ENCODE measurements around the gene FKBP1B. TPM values are rescaled to one million over a fixed set of nuclear protein-coding genes. Genes with fewer than 3 reads are reported as not detected.

FKBP1B gene
- total RNA-seq, 1 experiment from 2014 or later = 59.7 TPM

DNA sequence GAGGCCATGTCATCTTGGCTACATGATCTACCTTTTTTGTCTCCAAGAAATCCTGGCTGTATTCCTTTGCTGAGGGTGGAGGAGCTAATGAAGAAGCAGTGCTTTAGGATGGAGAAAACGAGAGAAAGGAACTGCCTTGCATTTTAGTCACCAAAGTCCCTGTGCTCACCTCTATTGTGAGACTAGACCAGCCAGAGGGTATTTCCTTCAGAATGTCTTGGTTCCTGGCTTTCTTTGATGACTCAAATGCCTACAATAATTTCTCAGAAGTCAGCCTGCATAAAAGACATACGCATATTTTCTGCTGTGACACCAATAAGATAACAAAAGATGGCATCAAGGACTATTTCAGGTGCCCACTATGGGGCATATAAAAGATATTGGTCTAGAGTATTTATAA, 15.8 kb downstream of the FKBP1B start:
- WGBS (ENCODE audit: extremely low coverage, insufficient read length, low lambda C conversion rate) = no CpG with 5 or more reads among the region's 2 CpGs

More for the DNA sequence above, 15.8 kb downstream of the FKBP1B start:
- Histone ChIP-seq H3K79me2 (ENCODE audit: insufficient read depth, low read length) (no peaks in the 10 kb centered on the region), H3K56ac (ENCODE audit: insufficient read length, low read depth, low read length) (no peak overlapping the region), H3K4me1 (ENCODE audit: insufficient read depth, low read length) (no peaks in the 10 kb centered on the region), H4K20me1 (ENCODE audit: control insufficient read depth, insufficient read depth, insufficient read length) (no peaks in the 10 kb centered on the region), H2BK5ac (ENCODE audit: insufficient read length, low read length) (no peak overlapping the region), H2BK12ac (ENCODE audit: insufficient read length, low read depth, low read length) (no peak overlapping the region), H2AK5ac (ENCODE audit: insufficient read length, low read length) (no peak overlapping the region), H3K79me1 (ENCODE audit: insufficient read depth, low read depth, low read length, poor library complexity, severe bottlenecking) (no peaks in the 10 kb centered on the region), H4K5ac (ENCODE audit: insufficient read length, low read depth, low read length) (no peak overlapping the region), H2BK20ac (ENCODE audit: low read depth, low read length, poor library complexity, severe bottlenecking) (no peak overlapping the region), H3T11ph (ENCODE audit: low read length) (no peak overlapping the region), H3K18ac (ENCODE audit: insufficient read length, low read depth, low read length) (no peak overlapping the region), H4K8ac (replicated peaks; ENCODE audit: insufficient read length, low read depth, low read length) (no peak overlapping the region), H3K4me2 (ENCODE audit: insufficient read depth, insufficient read length, low read length) (no peak overlapping the region), H4K91ac (ENCODE audit: insufficient read length, low read depth, low read length) (no peak overlapping the region), H3K23me2 (ENCODE audit: insufficient read length, low read depth, low read length, poor library complexity, severe bottlenecking) (no peaks in the 10 kb centered on the region), H2BK15ac (ENCODE audit: low read depth, low read length) (no peak overlapping the region), H3K4ac (ENCODE audit: low read depth, low read length) (no peak overlapping the region), H3K9me3 (ENCODE audit: control insufficient read depth, low read depth, low read length) (no peaks in the 10 kb centered on the region), H2AFZ (ENCODE audit: low read length) (no peak overlapping the region), H3K27ac (ENCODE audit: insufficient read length, low read depth, low read length) (no peak overlapping the region), H2BK120ac (ENCODE audit: low read depth, low read length, poor library complexity, severe bottlenecking) (no peak overlapping the region), H3K23ac (ENCODE audit: insufficient read length, low read depth, low read length) (no peak overlapping the region), H3K14ac (ENCODE audit: insufficient read depth, low read length) (no peak overlapping the region), H3K9ac (ENCODE audit: extremely low read depth, insufficient read length, low read length) (no peak overlapping the region), H3K27me3 (ENCODE audit: insufficient read depth, low read length) (no peaks in the 10 kb centered on the region)
- no peaks in the 10 kb centered on the region for H3K27me3 Mint-ChIP-seq (ENCODE audit: low read depth)
- peaks cover 29 to 78% (median 51%) of the 10 kb centered on the region in 3 experiments for H3K36me3 Mint-ChIP-seq (ENCODE audit: insufficient read depth in 1 of 3, low read depth in 3 of 3)
- TF ChIP-seq CTCF (conservative IDR thresholded peaks at IDR 0.05) = no peak
- peaks cover 0 to 3% of the 10 kb centered on the region in 2 experiments; a peak in 2 of 4 replicates for H3K4me1 Mint-ChIP-seq
- no peak overlapping the region for H3K4me3 Mint-ChIP-seq
- no peaks in the 10 kb centered on the region for H3K9me3 Mint-ChIP-seq
- no peak overlapping the region for H3K27ac Mint-ChIP-seq
- DNase-seq = no peak
